Heart left ventricle (tissue), 13 donors: ENCODE measurements around the gene GPN1.
"Not testable (repeated sequence)": the region's sequence is repeated elsewhere in the genome, so short reads cannot be mapped to it uniquely, and the experiment has no call there.

ENCODE experiments used
- CTCF ChIP-seq, 12 donors: fragments of 200-600 bp; sonication (generic) in 4 of 12; IDR thresholded peaks; one replicate each; pipeline versions ENCODE4 v1.5.0 to v1.8.0; 2018 to 2022; ENCODE audit warnings: antibody characterized with exemption in 12 of 12, mild to moderate bottlenecking in 5 of 12
- POLR2A ChIP-seq, 2 donors: fragments of 450-650 bp; IDR thresholded peaks; one replicate each; pipeline ENCODE4 v1.6.1; 2017; ENCODE audit warnings: antibody characterized with exemption in 2 of 2, mild to moderate bottlenecking in 2 of 2, moderate library complexity in 2 of 2
- donor health status: ischemic (EF 13 %, LVEDD 7.1; RV severe dilation, severe dysfunction).
- donor health status: DM: no; HTN: yes; CAD: no.
- donor health status: DM: no; HTN: no; CAD: no.
- donor health status: ischemic (EF 25% LVEDD 6.9; RV normal size, moderate dysfunction).
- donor health status: ischemic (EF 25% LVEDD 5.7; RV mildly dilated, moderate dysfunction).
- donor health status: ischemic (EF 35%, LVEDD 5.7; RV mildly dilated, moderate dysfunction).
- donor health status: nonischemic (EF 11% LVEDD 7.7; RV severe dilation, severe dysfunction).
- donor health status: DM: yes; HTN: yes; CAD: no.
- donor health status: PGD.
- donor health status: ischemic (EF 29% LVEDD 5.4; RV normal size, mild dysfunction).
- donor health status: nonischemic (EF 23%, LVEDD 6.1; RV moderate dilation, normal function).

DNA sequence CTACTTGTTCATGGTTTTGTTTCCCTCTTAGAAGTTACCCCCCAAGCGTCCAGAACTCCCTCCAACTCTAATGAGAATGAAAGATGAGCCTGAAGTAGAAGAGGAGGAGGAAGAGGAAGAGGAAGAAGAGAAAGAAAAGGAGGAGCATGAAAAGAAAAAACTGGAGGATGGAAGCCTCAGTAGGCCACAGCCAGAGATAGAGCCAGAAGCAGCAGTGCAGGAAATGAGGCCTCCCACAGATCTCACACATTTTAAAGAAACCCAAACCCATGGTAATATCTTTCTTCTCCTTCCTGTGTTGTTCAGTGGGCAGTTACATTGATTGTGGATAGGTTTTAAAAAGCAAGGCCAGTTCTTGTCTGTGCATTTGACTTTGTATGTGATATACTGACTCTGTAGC, 56.2 kb downstream of the GPN1 start:
- TF ChIP-seq CTCF, POLR2A (IDR thresholded peaks at IDR 0.05): not testable (repeated sequence)
